PC-9 (cell line): ENCODE results near the gene CMKLR1. TPM values are rescaled to one million over a fixed set of nuclear protein-coding genes. Genes with fewer than 3 reads are reported as not detected.

Experiments used
- BruUV-seq: library from RNA; stranded (reverse); fragments of 400-500 nt; replicated peaks from 2 replicates; lab custom pipeline; 2021; lab: Mats Ljungman, UMichigan
- CTCF ChIA-PET: fragments of 300-600 bp; sonication (Branson Sonifier 250); formaldehyde crosslinking; loops from one replicate; lab custom pipeline; 2022; ENCODE audit warnings: antibody characterized with exemption; lab: Charles Lee
- POLR2A ChIA-PET: fragments of 300-600 bp; sonication (Branson Sonifier 250); formaldehyde crosslinking; loops from one replicate; lab custom pipeline; 2022; ENCODE audit warnings: antibody characterized with exemption; ENCODE audit not compliant: unreplicated experiment; lab: Charles Lee
- DNase-seq, 2 experiments: peaks; one replicate each; pipeline versions ENCODE4 v3.0.0 to v3.0.0-alpha.2; 2015 to 2022; ENCODE audit warnings: mixed read lengths in 1 of 2
- H2AFZ ChIP-seq: fragments of 200-600 bp; sonication (generic); 2 replicates; pipeline ENCODE4 v1.8.1; 2017; ENCODE audit warnings: antibody characterized with exemption
- H3F3A ChIP-seq: fragments of 200-600 bp; sonication (generic); 2 replicates; pipeline ENCODE4 v1.8.1; 2017; ENCODE audit warnings: antibody characterized with exemption, mild to moderate bottlenecking, low read depth; ENCODE audit not compliant: insufficient read depth
- H3K27ac ChIP-seq: fragments of 200-600 bp; sonication (generic); 2 replicates; pipeline ENCODE4 v1.6.1; 2016; ENCODE audit warnings: mixed run types
- H3K27me3 ChIP-seq: fragments of 200-600 bp; sonication (generic); 2 replicates; pipeline ENCODE4 v1.6.1; 2016; ENCODE audit warnings: low read depth, mixed run types; ENCODE audit not compliant: insufficient read depth
- H3K36me3 ChIP-seq: fragments of 200-600 bp; sonication (generic); 2 replicates; pipeline ENCODE4 v1.6.1; 2016; ENCODE audit warnings: low read depth, mixed run types
- H3K4me1 ChIP-seq: fragments of 200-600 bp; sonication (generic); replicated peaks from 2 replicates; pipeline ENCODE4 v1.6.1; 2016; ENCODE audit warnings: mixed run types; ENCODE audit not compliant: insufficient read depth
- H3K4me2 ChIP-seq: fragments of 200-600 bp; sonication (generic); 2 replicates; pipeline ENCODE4 v1.6.1; 2017; ENCODE audit warnings: mixed run types
- H3K4me3 ChIP-seq: fragments of 200-600 bp; sonication (generic); 2 replicates; pipeline ENCODE4 v1.6.1; 2016; ENCODE audit warnings: mixed run types
- H3K79me2 ChIP-seq: fragments of 200-600 bp; sonication (generic); 2 replicates; pipeline ENCODE4 v1.6.1; 2017; ENCODE audit warnings: low read depth, mixed run types
- H3K9me2 ChIP-seq: fragments of 200-600 bp; sonication (generic); 2 replicates; pipeline ENCODE4 v1.8.1; 2017; ENCODE audit warnings: mild to moderate bottlenecking; ENCODE audit not compliant: insufficient read depth
- H3K9me3 ChIP-seq: fragments of 200-600 bp; sonication (generic); 2 replicates; pipeline ENCODE4 v1.8.1; 2016; ENCODE audit warnings: low read depth; ENCODE audit not compliant: insufficient read depth
- H4K20me1 ChIP-seq: fragments of 200-600 bp; sonication (generic); 2 replicates; pipeline ENCODE4 v1.8.1; 2017; ENCODE audit not compliant: insufficient read depth
- EZH2 ChIP-seq: fragments of 200-600 bp; sonication (generic); IDR thresholded peaks from 2 replicates; pipeline ENCODE4 v1.8.0; 2017; ENCODE audit warnings: antibody characterized with exemption, low read depth
- intact Hi-C: fragments of 100-400 bp; cut with micrococcal nuclease; formaldehyde crosslinking; loops from one replicate; pipeline ENCODE4 v1.10.0; 2022; ENCODE audit not compliant: unreplicated experiment
- total RNA-seq: library from RNA; stranded (reverse); gene quantifications from 2 replicates; pipeline ENCODE4 v1.2.3, GENCODE V29; 2021
- TF ChIP-seq, protein P1 (sequence below): fragments of 200-600 bp; sonication (generic); conservative IDR thresholded peaks from 2 replicates; pipeline ENCODE4 v1.6.1; 2017; ENCODE audit warnings: mixed run types, antibody characterized with exemption, mild to moderate bottlenecking, moderate library complexity

The CMKLR1 gene
- total RNA-seq, 1 experiment from 2014 or later = not detected

DNA sequence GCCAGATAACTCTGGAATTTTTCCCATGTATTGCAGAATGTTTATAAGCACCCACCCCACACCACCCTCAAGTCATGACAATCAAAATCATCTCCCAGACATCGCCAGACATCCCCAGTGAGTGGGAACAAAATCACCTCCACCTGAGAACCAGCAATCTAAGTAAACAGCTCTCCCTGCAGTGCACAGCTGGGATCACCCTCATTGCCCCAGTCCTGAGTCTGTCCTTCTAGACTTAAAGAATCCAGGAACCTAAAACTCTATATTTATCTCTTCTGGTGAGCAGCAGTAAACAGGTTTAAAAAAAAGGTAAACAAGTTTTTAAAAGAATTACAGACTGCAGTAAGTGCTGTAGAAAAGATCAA lies 43.3 kb upstream of the CMKLR1 start:
- no peaks in the 10 kb centered on the region for H3K9me2 ChIP-seq
- no peak overlapping the region for H2AFZ ChIP-seq
- H3K36me3 ChIP-seq = no peaks in the 10 kb centered on the region
- H3K79me2 ChIP-seq = no peaks in the 10 kb centered on the region
- H3F3A ChIP-seq = no peaks in the 10 kb centered on the region
- no peaks in the 10 kb centered on the region for H3K9me3 ChIP-seq
- no peak for DNase-seq
- no peaks in the 10 kb centered on the region for H3K27me3 ChIP-seq
- H4K20me1 ChIP-seq = no peaks in the 10 kb centered on the region
- H3K4me1 ChIP-seq = no peaks in the 10 kb centered on the region
- H3K4me2 ChIP-seq = no peak overlapping the region
- no peak for TF ChIP-seq EZH2
- TF ChIP-seq, protein P1, sequence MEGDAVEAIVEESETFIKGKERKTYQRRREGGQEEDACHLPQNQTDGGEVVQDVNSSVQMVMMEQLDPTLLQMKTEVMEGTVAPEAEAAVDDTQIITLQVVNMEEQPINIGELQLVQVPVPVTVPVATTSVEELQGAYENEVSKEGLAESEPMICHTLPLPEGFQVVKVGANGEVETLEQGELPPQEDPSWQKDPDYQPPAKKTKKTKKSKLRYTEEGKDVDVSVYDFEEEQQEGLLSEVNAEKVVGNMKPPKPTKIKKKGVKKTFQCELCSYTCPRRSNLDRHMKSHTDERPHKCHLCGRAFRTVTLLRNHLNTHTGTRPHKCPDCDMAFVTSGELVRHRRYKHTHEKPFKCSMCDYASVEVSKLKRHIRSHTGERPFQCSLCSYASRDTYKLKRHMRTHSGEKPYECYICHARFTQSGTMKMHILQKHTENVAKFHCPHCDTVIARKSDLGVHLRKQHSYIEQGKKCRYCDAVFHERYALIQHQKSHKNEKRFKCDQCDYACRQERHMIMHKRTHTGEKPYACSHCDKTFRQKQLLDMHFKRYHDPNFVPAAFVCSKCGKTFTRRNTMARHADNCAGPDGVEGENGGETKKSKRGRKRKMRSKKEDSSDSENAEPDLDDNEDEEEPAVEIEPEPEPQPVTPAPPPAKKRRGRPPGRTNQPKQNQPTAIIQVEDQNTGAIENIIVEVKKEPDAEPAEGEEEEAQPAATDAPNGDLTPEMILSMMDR = no peak
- no peak overlapping the region for H3K27ac ChIP-seq
- POLR2A ChIA-PET = no interaction called here
- CTCF ChIA-PET = no interaction called here
- intact Hi-C loops = no loop called here
- H3K4me3 ChIP-seq = no peak overlapping the region
- no TSS peak for BruUV-seq

GRCh38 chr12:108381787-108382436 lies 42.8 kb upstream of the CMKLR1 start:
- no TSS peak for BruUV-seq
- Histone ChIP-seq H3K9me2 (no peaks in the 10 kb centered on the region), H2AFZ (no peak overlapping the region), H3K9me3 (no peaks in the 10 kb centered on the region), H3K27me3 (no peaks in the 10 kb centered on the region), H3K27ac (no peak overlapping the region), H3K4me2 (no peak overlapping the region), H3K4me3 (no peak overlapping the region), H3K36me3 (no peaks in the 10 kb centered on the region), H3K4me1 (no peaks in the 10 kb centered on the region), H4K20me1 (no peaks in the 10 kb centered on the region), H3K79me2 (no peaks in the 10 kb centered on the region), H3F3A (no peaks in the 10 kb centered on the region)
- ChIA-PET CTCF (no interaction called here), POLR2A (no interaction called here)
- TF ChIP-seq, protein P1 = no peak
- no peak for TF ChIP-seq EZH2
- DNase-seq = peak in 1 of 2 experiments; percentile 3
- intact Hi-C loops = no loop called here

- intact Hi-C loops = no loop called here
- no peak for DNase-seq
- CTCF ChIA-PET = no interaction called here
- no peaks in the 10 kb centered on the region for H3K36me3 ChIP-seq
- H3K27me3 ChIP-seq = no peaks in the 10 kb centered on the region
- no peak overlapping the region for H3K4me3 ChIP-seq
- H3K9me3 ChIP-seq = no peaks in the 10 kb centered on the region
- no peak for TF ChIP-seq EZH2
- TF ChIP-seq, protein P1 = no peak
- POLR2A ChIA-PET = no interaction called here
- no peaks in the 10 kb centered on the region for H3K79me2 ChIP-seq
- H3K4me2 ChIP-seq = no peak overlapping the region
- no peaks in the 10 kb centered on the region for H3K4me1 ChIP-seq
- H3K9me2 ChIP-seq = no peaks in the 10 kb centered on the region
- no TSS peak for BruUV-seq
- H2AFZ ChIP-seq = no peak overlapping the region
- H3F3A ChIP-seq = no peaks in the 10 kb centered on the region
- H4K20me1 ChIP-seq = no peaks in the 10 kb centered on the region
- H3K27ac ChIP-seq = no peak overlapping the region
Measured at GRCh38 chr12:108380382-108380781, 41.3 kb upstream of the CMKLR1 start.
